ENCODE measurements around the gene WDHD1.

The WDHD1 gene

GRCh38 chr14:55057919-55058318 is 31.0 kb upstream of the WDHD1 start:
- no peak overlapping the region for H3K27ac ChIP-seq (ENCODE audit: low read depth, low read length)
- H3K27me3 ChIP-seq (ENCODE audit: control insufficient read depth in 1 of 2, insufficient read depth in 2 of 2, low read length in 2 of 2), result no peaks in the 10 kb centered on the region
- H3K9me3 ChIP-seq (ENCODE audit: low read length), result no peaks in the 10 kb centered on the region
- H3K9ac ChIP-seq (ENCODE audit: low read length), result no peak overlapping the region
- no peak overlapping the region for H3K4me3 ChIP-seq (ENCODE audit: low read depth in 1 of 2, low read length in 2 of 2)
- peaks cover 3% of the 10 kb centered on the region for H3K36me3 ChIP-seq (ENCODE audit: insufficient read depth, low read length)
- peaks cover 24% of the 10 kb centered on the region for H3K4me1 ChIP-seq (ENCODE audit: insufficient read depth, low read length)

- Histone ChIP-seq H3K9ac (ENCODE audit: low read length) (no peak overlapping the region), H3K4me1 (ENCODE audit: insufficient read depth, low read length) (peaks cover 23% of the 10 kb centered on the region), H3K27me3 (ENCODE audit: control insufficient read depth in 1 of 2, insufficient read depth in 2 of 2, low read length in 2 of 2) (no peaks in the 10 kb centered on the region), H3K36me3 (ENCODE audit: insufficient read depth, low read length) (no peaks in the 10 kb centered on the region), H3K27ac (ENCODE audit: low read depth, low read length) (no peak overlapping the region), H3K9me3 (ENCODE audit: low read length) (no peaks in the 10 kb centered on the region), H3K4me3 (ENCODE audit: low read depth in 1 of 2, low read length in 2 of 2) (no peak overlapping the region)
Measured at GRCh38 chr14:55054098-55054497, 27.2 kb upstream of the WDHD1 start.

- Histone ChIP-seq H3K4me3 (ENCODE audit: low read depth in 1 of 2, low read length in 2 of 2) (no peak overlapping the region), H3K4me1 (ENCODE audit: insufficient read depth, low read length) (peaks cover 23% of the 10 kb centered on the region), H3K27me3 (ENCODE audit: control insufficient read depth in 1 of 2, insufficient read depth in 2 of 2, low read length in 2 of 2) (no peaks in the 10 kb centered on the region), H3K36me3 (ENCODE audit: insufficient read depth, low read length) (no peaks in the 10 kb centered on the region), H3K9ac (ENCODE audit: low read length) (no peak overlapping the region), H3K27ac (ENCODE audit: low read depth, low read length) (no peak overlapping the region), H3K9me3 (ENCODE audit: low read length) (no peaks in the 10 kb centered on the region)
Measured at GRCh38 chr14:55053500-55053899, 26.6 kb upstream of the WDHD1 start.

- H3K27ac ChIP-seq (ENCODE audit: low read depth, low read length), result peak overlapping the region; percentile 98
- H3K27me3 ChIP-seq (ENCODE audit: control insufficient read depth in 1 of 2, insufficient read depth in 2 of 2, low read length in 2 of 2), result no peaks in the 10 kb centered on the region
- peak overlapping the region in 1 of 2 donors; percentile 79 for H3K4me3 ChIP-seq (ENCODE audit: low read depth in 1 of 2, low read length in 2 of 2)
- H3K9me3 ChIP-seq (ENCODE audit: low read length), result no peaks in the 10 kb centered on the region
- peaks cover 23% of the 10 kb centered on the region for H3K4me1 ChIP-seq (ENCODE audit: insufficient read depth, low read length)
- no peaks in the 10 kb centered on the region for H3K36me3 ChIP-seq (ENCODE audit: insufficient read depth, low read length)
- no peak overlapping the region for H3K9ac ChIP-seq (ENCODE audit: low read length)
Measured at GRCh38 chr14:55053018-55053417, 26.1 kb upstream of the WDHD1 start.

- peak overlapping the region; percentile 98 for H3K27ac ChIP-seq (ENCODE audit: low read depth, low read length)
- H3K9me3 ChIP-seq (ENCODE audit: low read length), result no peaks in the 10 kb centered on the region
- no peaks in the 10 kb centered on the region for H3K27me3 ChIP-seq (ENCODE audit: control insufficient read depth in 1 of 2, insufficient read depth in 2 of 2, low read length in 2 of 2)
- peak overlapping the region; percentile 79 to 99 for H3K4me3 ChIP-seq (ENCODE audit: low read depth in 1 of 2, low read length in 2 of 2)
- peaks cover 23% of the 10 kb centered on the region for H3K4me1 ChIP-seq (ENCODE audit: insufficient read depth, low read length)
- peak overlapping the region; percentile 100 for H3K9ac ChIP-seq (ENCODE audit: low read length)
- H3K36me3 ChIP-seq (ENCODE audit: insufficient read depth, low read length), result no peaks in the 10 kb centered on the region
Measured at GRCh38 chr14:55052269-55052930, 25.5 kb upstream of the WDHD1 start.

GRCh38 chr14:55051423-55052268 is 24.7 kb upstream of the WDHD1 start, which contains the start of gene MAPK1IP1L:
TSS of gene MAPK1IP1L (plus strand) at chr14:55051647. CDS start at chr14:55061684, 10,037 bp downstream.
- peak within 1 kb of the TSS; percentile 98 for H3K27ac ChIP-seq (ENCODE audit: low read depth, low read length)
- peak within 1 kb of the TSS; percentile 100 for H3K9ac ChIP-seq (ENCODE audit: low read length)
- H3K4me3 ChIP-seq (ENCODE audit: low read depth in 1 of 2, low read length in 2 of 2), result peak within 1 kb of the TSS; percentile 79 to 99
- no peaks in the 10 kb centered on the region for H3K9me3 ChIP-seq (ENCODE audit: low read length)
- peaks cover 23% of the 10 kb centered on the region for H3K4me1 ChIP-seq (ENCODE audit: insufficient read depth, low read length)
- H3K36me3 ChIP-seq (ENCODE audit: insufficient read depth, low read length), result no peaks in the 10 kb centered on the region
- H3K27me3 ChIP-seq (ENCODE audit: control insufficient read depth in 1 of 2, insufficient read depth in 2 of 2, low read length in 2 of 2), result no peaks in the 10 kb centered on the region

GRCh38 chr14:55051165-55051422 is 24.2 kb upstream of the WDHD1 start:
- H3K4me3 ChIP-seq (ENCODE audit: low read depth in 1 of 2, low read length in 2 of 2), result peak overlapping the region; percentile 62 to 79
- peak overlapping the region; percentile 85 for H3K27ac ChIP-seq (ENCODE audit: low read depth, low read length)
- H3K9ac ChIP-seq (ENCODE audit: low read length), result peak overlapping the region; percentile 54
- no peaks in the 10 kb centered on the region for H3K36me3 ChIP-seq (ENCODE audit: insufficient read depth, low read length)
- peaks cover 23% of the 10 kb centered on the region for H3K4me1 ChIP-seq (ENCODE audit: insufficient read depth, low read length)
- no peaks in the 10 kb centered on the region for H3K9me3 ChIP-seq (ENCODE audit: low read length)
- H3K27me3 ChIP-seq (ENCODE audit: control insufficient read depth in 1 of 2, insufficient read depth in 2 of 2, low read length in 2 of 2), result no peaks in the 10 kb centered on the region

- Histone ChIP-seq H3K36me3 (ENCODE audit: insufficient read depth, low read length) (peaks cover 1% of the 10 kb centered on the region), H3K27ac (ENCODE audit: low read depth, low read length) (no peak overlapping the region), H3K4me1 (ENCODE audit: insufficient read depth, low read length) (peaks cover 23% of the 10 kb centered on the region), H3K27me3 (ENCODE audit: control insufficient read depth in 1 of 2, insufficient read depth in 2 of 2, low read length in 2 of 2) (no peaks in the 10 kb centered on the region), H3K4me3 (ENCODE audit: low read depth in 1 of 2, low read length in 2 of 2) (no peak overlapping the region), H3K9ac (ENCODE audit: low read length) (no peak overlapping the region), H3K9me3 (ENCODE audit: low read length) (no peaks in the 10 kb centered on the region)
Measured at GRCh38 chr14:55048900-55049436, 22.1 kb upstream of the WDHD1 start.

GRCh38 chr14:55047301-55048053 is 20.6 kb upstream of the WDHD1 start:
- Histone ChIP-seq H3K4me1 (ENCODE audit: insufficient read depth, low read length) (peaks cover 9% of the 10 kb centered on the region), H3K9me3 (ENCODE audit: low read length) (no peaks in the 10 kb centered on the region), H3K27ac (ENCODE audit: low read depth, low read length) (no peak overlapping the region), H3K36me3 (ENCODE audit: insufficient read depth, low read length) (peaks cover 13% of the 10 kb centered on the region), H3K27me3 (ENCODE audit: control insufficient read depth in 1 of 2, insufficient read depth in 2 of 2, low read length in 2 of 2) (no peaks in the 10 kb centered on the region), H3K9ac (ENCODE audit: low read length) (no peak overlapping the region), H3K4me3 (ENCODE audit: low read depth in 1 of 2, low read length in 2 of 2) (no peak overlapping the region)

- H3K27ac ChIP-seq (ENCODE audit: low read depth, low read length), result no peak overlapping the region
- H3K9me3 ChIP-seq (ENCODE audit: low read length), result no peaks in the 10 kb centered on the region
- H3K27me3 ChIP-seq (ENCODE audit: control insufficient read depth in 1 of 2, insufficient read depth in 2 of 2, low read length in 2 of 2), result no peaks in the 10 kb centered on the region
- H3K4me3 ChIP-seq (ENCODE audit: low read depth in 1 of 2, low read length in 2 of 2), result no peak overlapping the region
- no peaks in the 10 kb centered on the region for H3K4me1 ChIP-seq (ENCODE audit: insufficient read depth, low read length)
- H3K9ac ChIP-seq (ENCODE audit: low read length), result no peak overlapping the region
- peaks cover 13% of the 10 kb centered on the region for H3K36me3 ChIP-seq (ENCODE audit: insufficient read depth, low read length)
Measured at GRCh38 chr14:55045087-55045486, 18.2 kb upstream of the WDHD1 start.

GRCh38 chr14:55043528-55043927 is 16.6 kb upstream of the WDHD1 start:
- no peak overlapping the region for H3K4me3 ChIP-seq (ENCODE audit: low read depth in 1 of 2, low read length in 2 of 2)
- no peak overlapping the region for H3K9ac ChIP-seq (ENCODE audit: low read length)
- no peaks in the 10 kb centered on the region for H3K27me3 ChIP-seq (ENCODE audit: control insufficient read depth in 1 of 2, insufficient read depth in 2 of 2, low read length in 2 of 2)
- no peaks in the 10 kb centered on the region for H3K9me3 ChIP-seq (ENCODE audit: low read length)
- peaks cover 13% of the 10 kb centered on the region for H3K36me3 ChIP-seq (ENCODE audit: insufficient read depth, low read length)
- H3K27ac ChIP-seq (ENCODE audit: low read depth, low read length), result no peak overlapping the region
- no peaks in the 10 kb centered on the region for H3K4me1 ChIP-seq (ENCODE audit: insufficient read depth, low read length)
